ENCODE data around the gene CYFIP2. TPM values are rescaled to one million over a fixed set of nuclear protein-coding genes. Genes with fewer than 3 reads are reported as not detected.

CYFIP2 gene
- polyA plus RNA-seq, 1 donor (not counting 4 experiments of a cell fraction or from before 2014, with no cell fraction given): 0.62 TPM

DNA sequence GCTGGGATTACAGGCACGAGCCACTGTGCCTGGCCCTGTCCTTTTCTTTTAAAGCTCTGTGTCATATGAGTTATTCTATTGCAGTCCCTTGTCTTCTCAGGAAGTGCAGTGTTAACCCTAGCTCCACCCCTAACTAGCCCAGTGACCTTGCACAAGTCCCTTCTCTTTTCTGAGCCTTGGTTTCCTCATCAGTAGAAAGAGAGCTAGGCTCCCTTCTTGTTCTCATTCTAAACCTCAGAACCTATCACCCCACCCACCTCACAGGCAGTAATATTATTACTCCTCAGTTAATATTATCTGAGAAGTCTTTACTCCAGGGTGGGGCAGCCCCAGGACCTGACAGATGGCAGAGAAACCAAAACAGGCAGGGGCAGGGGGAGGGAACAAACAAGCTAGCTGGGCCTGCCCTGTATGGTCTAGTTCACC, 7.2 kb downstream of the CYFIP2 start:
- Histone ChIP-seq H3K4me2 (ENCODE audit: control insufficient read depth, extremely low read depth, insufficient read depth, low read depth, low read length) (no peak overlapping the region), H3K4me1 (ENCODE audit: control insufficient read depth, extremely low read depth, insufficient read depth, low read length) (no peaks in the 10 kb centered on the region), H2AFZ (ENCODE audit: control insufficient read depth, low read length) (no peak overlapping the region), H3K9me3 (ENCODE audit: control insufficient read depth, low read depth, low read length) (no peaks in the 10 kb centered on the region), H4K20me1 (ENCODE audit: control insufficient read depth, extremely low read depth, insufficient read depth, low read length) (no peaks in the 10 kb centered on the region), H3K27ac (ENCODE audit: control insufficient read depth, insufficient read depth, low read length) (no peak overlapping the region), H3K9me1 (ENCODE audit: control insufficient read depth, extremely low read depth, insufficient read depth, low read length) (no peaks in the 10 kb centered on the region), H3K36me3 (ENCODE audit: control insufficient read depth in 2 of 2, extremely low read depth in 1 of 2, insufficient read depth in 2 of 2, low read length in 2 of 2) (no peaks in the 10 kb centered on the region), H3K27me3 (ENCODE audit: control insufficient read depth, extremely low read depth, insufficient read depth, low read length) (no peaks in the 10 kb centered on the region), H3K79me2 (ENCODE audit: control insufficient read depth, insufficient read depth, low read length) (no peaks in the 10 kb centered on the region), H3K9ac (ENCODE audit: control insufficient read depth, extremely low read depth, insufficient read depth, low read length) (no peak overlapping the region), H3K4me3 (ENCODE audit: control insufficient read depth in 2 of 3, extremely low read depth in 1 of 3, insufficient read depth in 2 of 3, low read depth in 1 of 3, low read length in 3 of 3) (no peak overlapping the region)
- no peak for TF ChIP-seq EZH2 (IDR thresholded peaks at IDR 0.05; ENCODE audit: low read length)
- TF ChIP-seq, protein P1, sequence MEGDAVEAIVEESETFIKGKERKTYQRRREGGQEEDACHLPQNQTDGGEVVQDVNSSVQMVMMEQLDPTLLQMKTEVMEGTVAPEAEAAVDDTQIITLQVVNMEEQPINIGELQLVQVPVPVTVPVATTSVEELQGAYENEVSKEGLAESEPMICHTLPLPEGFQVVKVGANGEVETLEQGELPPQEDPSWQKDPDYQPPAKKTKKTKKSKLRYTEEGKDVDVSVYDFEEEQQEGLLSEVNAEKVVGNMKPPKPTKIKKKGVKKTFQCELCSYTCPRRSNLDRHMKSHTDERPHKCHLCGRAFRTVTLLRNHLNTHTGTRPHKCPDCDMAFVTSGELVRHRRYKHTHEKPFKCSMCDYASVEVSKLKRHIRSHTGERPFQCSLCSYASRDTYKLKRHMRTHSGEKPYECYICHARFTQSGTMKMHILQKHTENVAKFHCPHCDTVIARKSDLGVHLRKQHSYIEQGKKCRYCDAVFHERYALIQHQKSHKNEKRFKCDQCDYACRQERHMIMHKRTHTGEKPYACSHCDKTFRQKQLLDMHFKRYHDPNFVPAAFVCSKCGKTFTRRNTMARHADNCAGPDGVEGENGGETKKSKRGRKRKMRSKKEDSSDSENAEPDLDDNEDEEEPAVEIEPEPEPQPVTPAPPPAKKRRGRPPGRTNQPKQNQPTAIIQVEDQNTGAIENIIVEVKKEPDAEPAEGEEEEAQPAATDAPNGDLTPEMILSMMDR (optimal IDR thresholded peaks at IDR 0.05 in 1 of 3, IDR thresholded peaks at IDR 0.05 in 1 of 3, conservative IDR thresholded peaks at IDR 0.05 in 1 of 3; ENCODE audit: extremely low read depth in 1 of 3, insufficient read depth in 2 of 3, low read length in 3 of 3): no peak
- DNase-seq (ENCODE audit: low read depth, low spot score) (no peak), FAIRE-seq (no peak)
- dilution Hi-C loops (cut with MboI; ENCODE audit: extremely low pct_ligation_motif_present, low sequenced_read_pairs): no loop called here

DNA sequence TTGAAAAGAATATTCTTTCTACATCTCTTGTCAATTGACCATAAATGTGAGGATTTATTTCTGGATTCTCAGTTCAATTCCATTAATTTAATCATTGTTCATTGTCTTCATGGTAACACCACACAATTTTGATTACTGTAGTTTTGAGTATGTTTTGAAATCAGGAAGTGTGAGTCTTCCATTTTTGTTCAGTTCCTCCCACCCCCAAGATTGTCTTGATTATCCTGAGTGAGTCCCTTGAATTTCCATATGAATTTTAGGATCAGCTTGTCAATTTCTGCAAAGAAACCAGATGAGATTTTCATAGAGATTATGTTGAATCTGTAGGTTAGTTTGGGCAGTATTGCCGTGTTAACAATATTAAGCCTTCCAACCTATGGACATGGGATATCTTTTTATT, 9.5 kb downstream of the CYFIP2 start:
- Histone ChIP-seq H3K27ac (ENCODE audit: control insufficient read depth, insufficient read depth, low read length) (no peak overlapping the region), H3K9me3 (ENCODE audit: control insufficient read depth, low read depth, low read length) (no peaks in the 10 kb centered on the region), H3K36me3 (ENCODE audit: control insufficient read depth in 2 of 2, extremely low read depth in 1 of 2, insufficient read depth in 2 of 2, low read length in 2 of 2) (no peaks in the 10 kb centered on the region), H4K20me1 (ENCODE audit: control insufficient read depth, extremely low read depth, insufficient read depth, low read length) (no peaks in the 10 kb centered on the region), H3K79me2 (ENCODE audit: control insufficient read depth, insufficient read depth, low read length) (no peaks in the 10 kb centered on the region), H3K9me1 (ENCODE audit: control insufficient read depth, extremely low read depth, insufficient read depth, low read length) (no peaks in the 10 kb centered on the region), H3K27me3 (ENCODE audit: control insufficient read depth, extremely low read depth, insufficient read depth, low read length) (no peaks in the 10 kb centered on the region), H3K9ac (ENCODE audit: control insufficient read depth, extremely low read depth, insufficient read depth, low read length) (no peak overlapping the region), H2AFZ (ENCODE audit: control insufficient read depth, low read length) (no peak overlapping the region), H3K4me2 (ENCODE audit: control insufficient read depth, extremely low read depth, insufficient read depth, low read depth, low read length) (no peak overlapping the region), H3K4me1 (ENCODE audit: control insufficient read depth, extremely low read depth, insufficient read depth, low read length) (no peaks in the 10 kb centered on the region), H3K4me3 (ENCODE audit: control insufficient read depth in 2 of 3, extremely low read depth in 1 of 3, insufficient read depth in 2 of 3, low read depth in 1 of 3, low read length in 3 of 3) (no peak overlapping the region)
- FAIRE-seq (no peak), DNase-seq (ENCODE audit: low read depth, low spot score) (no peak)
- dilution Hi-C loops (cut with MboI; ENCODE audit: extremely low pct_ligation_motif_present, low sequenced_read_pairs): no loop called here
- no peak for TF ChIP-seq EZH2 (IDR thresholded peaks at IDR 0.05; ENCODE audit: low read length)
- TF ChIP-seq, protein P1 (optimal IDR thresholded peaks at IDR 0.05 in 1 of 3, IDR thresholded peaks at IDR 0.05 in 1 of 3, conservative IDR thresholded peaks at IDR 0.05 in 1 of 3; ENCODE audit: extremely low read depth in 1 of 3, insufficient read depth in 2 of 3, low read length in 3 of 3): no peak
